ENCODE results near the gene HAGHL. TPM values are rescaled to one million over a fixed set of nuclear protein-coding genes. Genes with fewer than 3 reads are reported as not detected.

Gene HAGHL, protein sequence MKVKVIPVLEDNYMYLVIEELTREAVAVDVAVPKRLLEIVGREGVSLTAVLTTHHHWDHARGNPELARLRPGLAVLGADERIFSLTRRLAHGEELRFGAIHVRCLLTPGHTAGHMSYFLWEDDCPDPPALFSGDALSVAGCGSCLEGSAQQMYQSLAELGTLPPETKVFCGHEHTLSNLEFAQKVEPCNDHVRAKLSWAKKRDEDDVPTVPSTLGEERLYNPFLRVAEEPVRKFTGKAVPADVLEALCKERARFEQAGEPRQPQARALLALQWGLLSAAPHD
- 4.1 TPM for polyA plus RNA-seq (2013, experiment 1 of 2)
- 8.7 TPM for polyA plus RNA-seq (2013, experiment 2 of 2)

DNA sequence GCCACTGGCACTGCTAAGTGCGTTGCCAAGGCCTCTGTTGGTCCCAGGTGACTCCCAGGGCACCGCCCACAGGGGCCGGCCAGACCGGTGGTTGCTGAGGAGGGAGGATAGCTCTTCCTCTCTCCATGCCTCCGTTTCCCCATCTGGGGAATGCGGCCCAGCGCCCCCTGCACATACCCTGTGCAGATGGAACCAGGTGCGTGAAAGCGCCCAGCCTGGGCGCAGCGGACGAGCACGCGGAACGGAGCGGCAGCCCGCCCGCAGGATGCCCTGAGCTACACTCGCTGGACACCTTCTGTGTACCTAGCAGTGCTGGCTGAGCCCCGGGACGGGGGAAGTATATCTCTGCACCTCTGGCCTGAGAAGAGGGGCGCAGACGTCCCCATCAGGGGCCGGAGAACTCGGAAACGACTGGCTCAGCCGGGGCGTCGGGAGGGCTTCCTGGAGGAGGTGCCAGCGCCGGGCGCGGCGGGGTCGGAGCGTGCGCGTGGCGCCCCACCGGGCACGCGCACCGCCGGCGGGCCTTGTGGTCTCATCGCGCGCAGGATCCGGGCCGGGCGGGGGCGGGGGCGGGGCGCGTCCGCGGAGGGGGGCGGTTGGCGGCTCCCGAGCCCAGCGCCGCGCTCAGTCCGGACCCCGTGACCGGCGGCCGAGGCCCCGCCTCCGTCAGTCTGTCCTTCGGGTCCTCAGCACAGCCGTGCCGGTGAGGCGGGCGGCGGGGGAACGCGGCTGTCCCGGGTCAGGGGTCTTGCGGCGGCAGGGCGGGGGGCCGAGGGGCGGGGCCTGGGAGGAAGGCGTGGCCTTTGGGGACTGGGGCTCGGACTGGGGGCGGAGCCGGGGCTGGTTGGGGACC is at the start of gene HAGHL, which contains the start of gene CCDC78:
HAGHL (plus strand) TSS at position 669 of the 853 bp plus-strand sequence. CDS start 404 bp downstream, outside the sequence.
CCDC78 (minus strand) TSS at position 6 of the 853 bp plus-strand sequence. CDS start 76 bp downstream, outside the sequence.
- peaks cover 7% of the 10 kb centered on the region; the same call in 1 of the 2 replicates for H3K36me3 ChIP-seq (ENCODE audit: insufficient read depth, low read length)
- peak within 1 kb of the TSS; percentile 60; the same call in 1 of the 2 replicates for H3K27ac ChIP-seq (ENCODE audit: low read depth, low read length)
- H3K4me3 ChIP-seq (ENCODE audit: low read length): peak within 1 kb of the TSS; percentile 64
- H3K27me3 ChIP-seq (ENCODE audit: insufficient read depth, low read length): peaks cover 24% of the 10 kb centered on the region
- no peaks in the 10 kb centered on the region; the same call in 1 of the 2 replicates for H3K4me1 ChIP-seq (ENCODE audit: insufficient read depth, low read length)
- H3K9ac ChIP-seq (ENCODE audit: low read depth, low read length): peak within 1 kb of the TSS; percentile 60
- 3% methylated on average over 88 of the region's 88 CpGs for WGBS
- no peaks in the 10 kb centered on the region for H3K9me3 ChIP-seq (ENCODE audit: insufficient read depth, low read depth, low read length)

DNA sequence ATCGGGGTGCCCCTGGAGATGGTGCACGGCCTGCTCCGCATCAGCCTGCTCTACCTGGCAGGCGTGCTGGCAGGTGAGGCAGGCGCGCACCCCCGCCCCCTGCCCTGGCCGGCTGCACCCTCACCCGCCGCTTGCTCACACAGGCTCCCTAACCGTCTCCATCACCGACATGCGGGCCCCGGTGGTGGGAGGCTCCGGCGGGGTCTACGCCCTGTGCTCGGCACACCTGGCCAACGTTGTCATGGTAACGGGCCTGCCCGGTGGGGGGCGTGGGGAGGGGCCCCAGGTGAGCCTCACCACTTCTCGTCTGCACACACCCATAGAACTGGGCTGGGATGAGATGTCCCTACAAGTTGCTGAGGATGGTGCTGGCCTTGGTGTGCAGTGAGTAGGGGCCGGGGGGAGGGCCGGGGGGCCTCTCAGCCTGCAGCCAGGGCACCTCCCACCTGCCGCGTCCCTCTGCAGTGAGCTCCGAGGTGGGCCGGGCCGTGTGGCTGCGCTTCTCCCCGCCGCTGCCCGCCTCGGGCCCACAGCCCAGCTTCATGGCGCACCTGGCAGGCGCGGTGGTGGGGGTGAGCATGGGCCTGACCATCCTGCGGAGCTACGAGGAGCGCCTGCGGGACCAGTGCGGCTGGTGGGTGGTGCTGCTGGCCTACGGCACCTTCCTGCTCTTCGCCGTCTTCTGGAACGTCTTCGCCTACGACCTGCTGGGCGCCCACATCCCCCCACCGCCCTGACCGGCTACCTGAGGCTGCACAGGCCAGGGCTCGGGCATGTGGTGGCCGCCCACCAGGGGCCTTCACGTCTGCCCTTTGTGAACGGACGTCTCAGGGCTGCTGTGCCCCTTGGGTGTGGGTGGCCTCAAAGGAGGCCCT is 49.4 kb upstream of the HAGHL start:
- Histone ChIP-seq H3K27ac (ENCODE audit: low read depth, low read length) (no peak overlapping the region), H3K36me3 (ENCODE audit: insufficient read depth, low read length) (peaks cover 31% of the 10 kb centered on the region), H3K9me3 (ENCODE audit: insufficient read depth, low read depth, low read length) (no peaks in the 10 kb centered on the region), H3K4me3 (ENCODE audit: low read length) (no peak overlapping the region), H3K4me1 (ENCODE audit: insufficient read depth, low read length) (peaks cover 12% of the 10 kb centered on the region; the same call in 1 of the 2 replicates), H3K27me3 (ENCODE audit: insufficient read depth, low read length) (peaks cover 5% of the 10 kb centered on the region; the same call in 1 of the 2 replicates), H3K9ac (ENCODE audit: low read depth, low read length) (no peak overlapping the region)
- 91% methylated on average over 57 of the region's 57 CpGs for WGBS

DNA sequence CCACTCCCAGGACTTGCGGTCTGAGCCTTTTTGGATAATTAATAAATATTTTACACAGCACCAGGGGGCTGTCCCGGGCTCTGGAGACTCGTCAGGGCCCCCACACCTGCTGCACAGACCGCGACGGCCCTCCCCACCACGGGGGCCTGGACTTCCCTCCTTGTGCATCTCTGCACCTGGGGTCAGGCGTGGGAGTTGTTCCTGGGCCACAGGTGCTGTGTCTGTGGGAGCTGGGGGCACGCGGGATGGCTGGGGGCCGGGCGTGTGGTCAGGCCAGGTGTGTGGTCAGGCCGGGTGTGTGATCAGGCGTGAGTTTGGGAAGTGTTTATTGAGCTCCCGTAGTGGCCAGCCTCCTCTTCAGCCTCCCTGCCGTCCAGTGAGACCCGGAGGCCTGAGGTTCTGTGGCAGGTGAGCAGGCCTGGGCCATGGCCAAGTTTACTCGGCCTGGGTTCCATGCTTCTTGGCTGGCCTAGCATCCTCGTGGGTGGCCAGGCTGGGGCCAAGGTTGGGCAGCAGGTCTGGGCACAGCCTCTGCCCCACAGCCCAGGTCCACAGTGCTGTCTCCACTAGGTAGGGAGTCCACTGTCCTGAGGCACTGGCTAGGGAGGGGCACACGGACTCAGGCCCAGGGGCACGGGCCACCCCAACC is 48.6 kb upstream of the HAGHL start:
- H3K4me1 ChIP-seq (ENCODE audit: insufficient read depth, low read length): peaks cover 16% of the 10 kb centered on the region; the same call in 1 of the 2 replicates
- peaks cover 31% of the 10 kb centered on the region for H3K36me3 ChIP-seq (ENCODE audit: insufficient read depth, low read length)
- H3K9me3 ChIP-seq (ENCODE audit: insufficient read depth, low read depth, low read length): no peaks in the 10 kb centered on the region
- WGBS: 90% methylated on average over 21 of the region's 21 CpGs
- peaks cover 5% of the 10 kb centered on the region; the same call in 1 of the 2 replicates for H3K27me3 ChIP-seq (ENCODE audit: insufficient read depth, low read length)
- no peak overlapping the region for H3K4me3 ChIP-seq (ENCODE audit: low read length)
- no peak overlapping the region for H3K27ac ChIP-seq (ENCODE audit: low read depth, low read length)
- no peak overlapping the region for H3K9ac ChIP-seq (ENCODE audit: low read depth, low read length)

DNA sequence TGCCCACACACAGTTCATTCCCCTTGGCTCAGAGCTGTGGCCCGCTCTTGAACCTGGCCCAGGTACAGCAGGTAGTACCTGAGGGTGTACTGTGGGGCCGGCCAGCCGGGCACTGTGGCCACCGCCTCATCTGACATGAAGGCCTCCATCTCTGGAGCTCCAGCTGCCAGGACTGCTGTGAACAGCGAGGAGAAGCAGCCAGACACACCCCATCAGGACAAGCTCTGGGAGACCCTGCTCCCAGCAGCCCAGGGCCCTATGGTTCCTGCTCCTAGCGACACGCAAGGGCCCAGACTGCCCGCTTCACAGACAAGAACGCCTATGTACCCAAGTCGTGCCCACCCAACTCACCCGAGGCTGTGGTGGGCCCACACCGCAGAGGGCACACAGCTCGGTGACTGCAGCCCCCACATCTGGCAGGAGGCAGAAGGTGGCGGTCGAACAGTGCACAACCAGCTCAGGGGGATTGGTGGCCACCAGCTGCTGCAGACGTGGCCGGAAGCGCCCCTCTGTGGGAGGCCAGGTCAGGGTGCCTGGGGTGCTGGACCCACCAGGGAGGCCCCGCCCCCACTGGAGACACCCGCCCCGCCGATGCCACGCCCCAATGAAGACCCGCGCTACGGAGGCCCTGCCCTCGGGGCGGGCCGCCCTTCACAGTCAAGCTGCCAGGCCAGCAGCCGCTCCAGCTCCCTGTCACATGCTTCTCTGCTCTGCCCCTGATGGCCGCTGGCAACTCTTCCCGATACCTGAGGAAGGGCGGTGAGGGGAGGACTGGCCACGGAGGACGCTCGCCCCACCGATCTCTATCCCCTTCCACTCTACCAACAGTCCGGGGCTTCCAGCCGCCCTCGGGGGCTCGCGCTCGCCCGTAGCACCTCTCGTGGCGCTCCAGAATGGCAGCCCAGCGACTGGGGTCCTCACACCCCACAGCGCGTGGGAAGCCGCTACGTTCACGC is 47.8 kb upstream of the HAGHL start:
- H3K27ac ChIP-seq (ENCODE audit: low read depth, low read length): no peak overlapping the region; the same call in 1 of the 2 replicates
- H3K4me3 ChIP-seq (ENCODE audit: low read length): peak overlapping the region; percentile 62
- H3K9ac ChIP-seq (ENCODE audit: low read depth, low read length): no peak overlapping the region; the same call in 1 of the 2 replicates
- peaks cover 16% of the 10 kb centered on the region; the same call in 1 of the 2 replicates for H3K4me1 ChIP-seq (ENCODE audit: insufficient read depth, low read length)
- WGBS: 33% methylated on average over 49 of the region's 52 CpGs
- H3K27me3 ChIP-seq (ENCODE audit: insufficient read depth, low read length): peaks cover 5% of the 10 kb centered on the region; the same call in 1 of the 2 replicates
- no peaks in the 10 kb centered on the region for H3K9me3 ChIP-seq (ENCODE audit: insufficient read depth, low read depth, low read length)
- peaks cover 23% of the 10 kb centered on the region for H3K36me3 ChIP-seq (ENCODE audit: insufficient read depth, low read length)

DNA sequence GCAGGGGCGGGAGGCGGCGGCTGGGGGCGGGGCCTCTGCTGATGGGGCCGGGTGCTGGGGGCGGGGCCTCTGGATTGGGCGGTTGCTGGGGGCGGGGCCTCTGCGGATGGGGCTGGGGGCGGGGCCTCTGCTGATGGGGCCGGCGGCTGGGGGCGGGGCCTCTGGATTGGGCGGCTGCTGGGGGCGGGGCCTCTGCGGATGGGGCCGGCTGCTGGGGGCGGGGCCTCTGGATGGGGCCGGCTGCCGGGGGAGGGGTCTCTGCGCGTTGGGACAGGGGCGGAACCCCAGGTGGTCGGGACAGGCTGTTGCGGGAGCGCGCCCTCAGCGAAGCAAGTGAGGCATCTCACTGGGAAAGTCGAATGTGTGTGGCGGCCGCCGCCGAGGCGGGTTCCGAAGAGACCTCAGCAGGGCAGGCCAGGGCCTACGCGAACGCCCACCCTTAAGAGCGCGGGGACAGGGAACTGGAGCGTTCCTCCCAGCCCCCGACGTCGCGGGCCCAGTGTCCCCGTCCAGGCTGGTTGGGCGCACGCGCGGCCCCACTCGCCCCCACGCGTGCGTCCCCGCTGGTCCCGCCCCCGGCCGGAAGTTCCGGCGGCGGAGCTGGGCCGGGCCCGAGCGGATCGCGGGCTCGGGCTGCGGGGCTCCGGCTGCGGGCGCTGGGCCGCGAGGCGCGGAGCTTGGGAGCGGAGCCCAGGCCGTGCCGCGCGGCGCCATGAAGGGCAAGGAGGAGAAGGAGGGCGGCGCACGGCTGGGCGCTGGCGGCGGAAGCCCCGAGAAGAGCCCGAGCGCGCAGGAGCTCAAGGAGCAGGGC is 46.9 kb upstream of the HAGHL start, which contains the start of gene STUB1:
STUB1 (plus strand) TSS at position 597 of the 811 bp plus-strand sequence; CDS start at position 713, 116 bp downstream.
- Histone ChIP-seq H3K9me3 (ENCODE audit: insufficient read depth, low read depth, low read length) (no peaks in the 10 kb centered on the region), H3K4me3 (ENCODE audit: low read length) (peak within 1 kb of the TSS; percentile 91), H3K27me3 (ENCODE audit: insufficient read depth, low read length) (peaks cover 4% of the 10 kb centered on the region; the same call in 1 of the 2 replicates), H3K36me3 (ENCODE audit: insufficient read depth, low read length) (peaks cover 21% of the 10 kb centered on the region), H3K27ac (ENCODE audit: low read depth, low read length) (peak within 1 kb of the TSS; percentile 72; the same call in 1 of the 2 replicates), H3K9ac (ENCODE audit: low read depth, low read length) (peak within 1 kb of the TSS; percentile 89), H3K4me1 (ENCODE audit: insufficient read depth, low read length) (peaks cover 10% of the 10 kb centered on the region; the same call in 1 of the 2 replicates)
- WGBS: under 1% methylated on average over 85 of the region's 91 CpGs

DNA sequence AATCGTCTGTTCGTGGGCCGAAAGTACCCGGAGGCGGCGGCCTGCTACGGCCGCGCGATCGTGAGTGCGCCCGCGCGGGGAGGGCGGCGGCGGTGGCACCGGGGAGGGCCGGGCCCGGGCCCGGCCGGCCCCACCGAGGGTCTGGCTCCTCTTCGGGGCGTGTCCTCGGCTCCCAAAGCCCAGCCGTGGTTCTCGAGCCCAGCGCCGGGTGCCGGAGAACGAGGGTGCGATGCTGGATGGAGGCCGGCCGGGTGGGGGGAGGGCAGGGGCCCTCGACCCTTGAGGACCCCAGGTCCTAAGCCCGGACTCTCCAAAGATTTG is 46.3 kb upstream of the HAGHL start:
- Histone ChIP-seq H3K9me3 (ENCODE audit: insufficient read depth, low read depth, low read length) (no peaks in the 10 kb centered on the region), H3K27ac (ENCODE audit: low read depth, low read length) (peak overlapping the region; percentile 72; the same call in 1 of the 2 replicates), H3K27me3 (ENCODE audit: insufficient read depth, low read length) (no peaks in the 10 kb centered on the region), H3K9ac (ENCODE audit: low read depth, low read length) (peak overlapping the region; percentile 89), H3K36me3 (ENCODE audit: insufficient read depth, low read length) (peaks cover 24% of the 10 kb centered on the region), H3K4me1 (ENCODE audit: insufficient read depth, low read length) (peaks cover 10% of the 10 kb centered on the region; the same call in 1 of the 2 replicates), H3K4me3 (ENCODE audit: low read length) (peak overlapping the region; percentile 91)
- under 1% methylated on average over 38 of the region's 38 CpGs for WGBS

DNA sequence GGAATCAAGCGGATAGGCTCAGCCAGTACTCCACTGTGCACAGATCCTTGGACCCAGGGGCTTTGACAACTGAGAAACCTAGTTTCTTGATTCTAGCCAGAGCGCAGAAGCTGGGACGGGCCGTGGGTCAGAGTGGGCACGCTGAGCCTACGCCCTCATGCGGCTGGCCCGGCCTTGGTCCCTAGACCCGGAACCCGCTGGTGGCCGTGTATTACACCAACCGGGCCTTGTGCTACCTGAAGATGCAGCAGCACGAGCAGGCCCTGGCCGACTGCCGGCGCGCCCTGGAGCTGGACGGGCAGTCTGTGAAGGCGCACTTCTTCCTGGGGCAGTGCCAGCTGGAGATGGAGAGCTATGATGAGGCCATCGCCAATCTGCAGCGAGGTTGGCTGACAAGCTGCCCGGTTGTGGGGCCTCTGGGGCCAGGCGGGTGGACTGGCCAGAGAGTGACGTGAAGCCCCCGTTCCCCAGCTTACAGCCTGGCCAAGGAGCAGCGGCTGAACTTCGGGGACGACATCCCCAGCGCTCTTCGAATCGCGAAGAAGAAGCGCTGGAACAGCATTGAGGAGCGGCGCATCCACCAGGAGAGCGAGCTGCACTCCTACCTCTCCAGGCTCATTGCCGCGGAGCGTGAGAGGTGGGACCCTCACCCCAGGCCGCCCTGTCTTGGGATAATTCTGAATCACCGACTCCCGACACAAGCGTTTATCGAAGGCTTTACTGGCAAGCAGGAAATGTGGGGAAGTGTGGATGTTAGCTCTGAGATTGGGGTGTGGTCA is 45.8 kb upstream of the HAGHL start:
- Histone ChIP-seq H3K4me1 (ENCODE audit: insufficient read depth, low read length) (peaks cover 10% of the 10 kb centered on the region; the same call in 1 of the 2 replicates), H3K36me3 (ENCODE audit: insufficient read depth, low read length) (peaks cover 27% of the 10 kb centered on the region), H3K9ac (ENCODE audit: low read depth, low read length) (peak overlapping the region; percentile 89), H3K9me3 (ENCODE audit: insufficient read depth, low read depth, low read length) (no peaks in the 10 kb centered on the region), H3K4me3 (ENCODE audit: low read length) (peak overlapping the region; percentile 91), H3K27me3 (ENCODE audit: insufficient read depth, low read length) (no peaks in the 10 kb centered on the region), H3K27ac (ENCODE audit: low read depth, low read length) (no peak overlapping the region; the same call in 1 of the 2 replicates)
- WGBS: 60% methylated on average over 44 of the region's 44 CpGs

DNA sequence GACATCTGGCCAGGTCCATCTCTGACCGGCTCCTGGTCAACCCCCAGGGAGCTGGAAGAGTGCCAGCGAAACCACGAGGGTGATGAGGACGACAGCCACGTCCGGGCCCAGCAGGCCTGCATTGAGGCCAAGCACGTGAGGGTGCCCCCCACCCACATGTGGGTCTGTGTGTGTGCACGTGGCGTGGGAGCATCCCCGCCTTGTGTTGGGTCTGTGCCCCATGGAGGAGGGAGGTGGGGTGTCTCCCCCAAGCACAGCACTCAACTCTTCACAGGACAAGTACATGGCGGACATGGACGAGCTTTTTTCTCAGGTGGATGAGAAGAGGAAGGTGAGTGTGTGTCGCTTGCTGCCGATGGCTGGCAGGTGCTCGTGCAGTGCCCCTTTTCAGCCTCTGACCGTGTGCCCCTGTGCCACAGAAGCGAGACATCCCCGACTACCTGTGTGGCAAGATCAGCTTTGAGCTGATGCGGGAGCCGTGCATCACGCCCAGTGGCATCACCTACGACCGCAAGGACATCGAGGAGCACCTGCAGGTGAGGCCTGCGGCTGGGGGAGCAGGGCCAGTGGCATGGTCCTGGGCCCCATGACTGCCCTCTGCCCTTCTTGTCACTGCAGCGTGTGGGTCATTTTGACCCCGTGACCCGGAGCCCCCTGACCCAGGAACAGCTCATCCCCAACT is 45.0 kb upstream of the HAGHL start:
- H3K9me3 ChIP-seq (ENCODE audit: insufficient read depth, low read depth, low read length): no peaks in the 10 kb centered on the region
- no peaks in the 10 kb centered on the region for H3K27me3 ChIP-seq (ENCODE audit: insufficient read depth, low read length)
- H3K27ac ChIP-seq (ENCODE audit: low read depth, low read length): no peak overlapping the region
- H3K9ac ChIP-seq (ENCODE audit: low read depth, low read length): no peak overlapping the region
- peak overlapping the region; percentile 91 for H3K4me3 ChIP-seq (ENCODE audit: low read length)
- 93% methylated on average over 28 of the region's 28 CpGs for WGBS
- H3K4me1 ChIP-seq (ENCODE audit: insufficient read depth, low read length): peaks cover 10% of the 10 kb centered on the region; the same call in 1 of the 2 replicates
- H3K36me3 ChIP-seq (ENCODE audit: insufficient read depth, low read length): peaks cover 34% of the 10 kb centered on the region
